Keratinocyte (primary cell): ENCODE measurements around the gene POLR3K. TPM values are rescaled to one million over a fixed set of nuclear protein-coding genes. Genes with fewer than 3 reads are reported as not detected.

Experiments used
- DNase-seq: peaks from one replicate; pipeline ENCODE4 v3.0.0-alpha.2; 2011; ENCODE audit warnings: low read depth, missing footprints, low spot score
- FAIRE-seq: peaks from 2 replicates; lab custom pipeline; 2011; peaks lifted over from hg19 to GRCh38; lab: Jason Lieb, UNC
- H2AFZ ChIP-seq: 2 replicates; pipeline ENCODE4 v1.6.0; 2012; ENCODE audit warnings: low read length, control low read depth, inconsistent platforms; ENCODE audit not compliant: control insufficient read depth
- H3K27ac ChIP-seq: 2 replicates; pipeline ENCODE4 v1.5.1; 2011; ENCODE audit warnings: low read length; ENCODE audit not compliant: control insufficient read depth, insufficient read depth
- H3K27me3 ChIP-seq: 3 replicates; pipeline ENCODE4 v1.6.0; 2011; ENCODE audit warnings: low read length; ENCODE audit not compliant: control insufficient read depth, insufficient read depth; ENCODE audit errors: extremely low read depth
- H3K36me3 ChIP-seq, 2 experiments: 2 replicates in 1 of 2; 3 replicates in 1 of 2; pipeline ENCODE4 v1.5.1; 2011; ENCODE audit warnings: low read length in 2 of 2, mild to moderate bottlenecking in 1 of 2; ENCODE audit not compliant: control insufficient read depth in 2 of 2, insufficient read depth in 2 of 2; ENCODE audit errors: extremely low read depth in 1 of 2
- H3K4me1 ChIP-seq: 3 replicates; pipeline ENCODE4 v1.5.1; 2011; ENCODE audit warnings: low read length; ENCODE audit not compliant: control insufficient read depth, insufficient read depth; ENCODE audit errors: extremely low read depth
- H3K4me2 ChIP-seq: 3 replicates; pipeline ENCODE4 v1.6.0; 2011; ENCODE audit warnings: low read depth, low read length; ENCODE audit not compliant: control insufficient read depth, insufficient read depth; ENCODE audit errors: extremely low read depth
- H3K4me3 ChIP-seq, 3 experiments: fragments of 200-600 bp in 1 of 3; sonication (generic) in 1 of 3; 2 replicates in 2 of 3; 3 replicates in 1 of 3; pipeline ENCODE4 v1.5.1; 2011 to 2016; ENCODE audit warnings: low read length in 3 of 3, mild to moderate bottlenecking in 3 of 3, control low read depth in 2 of 3, inconsistent platforms in 1 of 3, low read depth in 1 of 3, mixed read lengths in 1 of 3, mixed run types in 1 of 3, moderate library complexity in 1 of 3; ENCODE audit not compliant: control insufficient read depth in 2 of 3, insufficient read depth in 2 of 3; ENCODE audit errors: extremely low read depth in 1 of 3
- H3K79me2 ChIP-seq: 2 replicates; pipeline ENCODE4 v1.6.0; 2012; ENCODE audit warnings: low read length; ENCODE audit not compliant: control insufficient read depth, insufficient read depth
- H3K9ac ChIP-seq: 3 replicates; pipeline ENCODE4 v1.6.0; 2011; ENCODE audit warnings: low read length; ENCODE audit not compliant: control insufficient read depth, insufficient read depth; ENCODE audit errors: extremely low read depth
- H3K9me1 ChIP-seq: 3 replicates; pipeline ENCODE4 v1.6.0; 2011; ENCODE audit warnings: low read length; ENCODE audit not compliant: control insufficient read depth, insufficient read depth; ENCODE audit errors: extremely low read depth
- H3K9me3 ChIP-seq: 2 replicates; pipeline ENCODE4 v1.5.1; 2012; ENCODE audit warnings: low read depth, low read length; ENCODE audit not compliant: control insufficient read depth
- H4K20me1 ChIP-seq: 3 replicates; pipeline ENCODE4 v1.6.0; 2011; ENCODE audit warnings: low read length; ENCODE audit not compliant: control insufficient read depth, insufficient read depth; ENCODE audit errors: extremely low read depth
- CTCF ChIP-seq, 3 experiments: IDR thresholded peaks in 1 of 3; conservative IDR thresholded peaks in 1 of 3; optimal IDR thresholded peaks in 1 of 3; 2 replicates in 2 of 3; 3 replicates in 1 of 3; pipeline versions ENCODE3 to v1.5.1; 2011; ENCODE audit warnings: low read length in 3 of 3, mild to moderate bottlenecking in 3 of 3, moderate library complexity in 2 of 3, control low read depth in 1 of 3, inconsistent platforms in 1 of 3; ENCODE audit not compliant: insufficient read depth in 2 of 3; ENCODE audit errors: extremely low read depth in 1 of 3
- EZH2 ChIP-seq: IDR thresholded peaks from one replicate; pipeline ENCODE4 v1.6.1; 2012; ENCODE audit warnings: inconsistent platforms, mild to moderate bottlenecking, low read length, moderate library complexity
- dilution Hi-C: fragments of 300-500 bp; cut with MboI; formaldehyde crosslinking; loops from one replicate; pipeline ENCODE4 v1.7.0; 2020; ENCODE audit warnings: low sequenced_read_pairs; ENCODE audit not compliant: extremely low pct_ligation_motif_present
- polyA plus RNA-seq, 5 experiments: library from polyadenylated mRNA; depleted of rRNA in 3 of 5; stranded (reverse) in 3 of 5; stranded (forward) in 1 of 5; unstranded in 1 of 5; fragments of >200 nt; gene quantifications; 1 replicate in 1 of 5; 2 replicates in 3 of 5; 3 replicates in 1 of 5; pipeline versions ENCODE4 v1.2.1 to v1.2.3, GENCODE V29; 2011 to 2012; ENCODE audit warnings: missing spikeins in 2 of 5, low read depth in 1 of 5, low replicate concordance in 1 of 5

The POLR3K gene
- polyA plus RNA-seq, 1 donor (not counting 4 experiments of a cell fraction or from before 2014, with no cell fraction given): 23.2 TPM

GRCh38 chr16:42691-43090 lies 10.7 kb downstream of the POLR3K start:
- no peak overlapping the region for H3K9ac ChIP-seq
- H3K9me3 ChIP-seq: no peaks in the 10 kb centered on the region
- DNase-seq: no peak
- no peak overlapping the region for H3K27ac ChIP-seq
- no peaks in the 10 kb centered on the region for H4K20me1 ChIP-seq
- peaks cover 3% of the 10 kb centered on the region for H3K4me1 ChIP-seq
- no peaks in the 10 kb centered on the region for H3K27me3 ChIP-seq
- H2AFZ ChIP-seq: no peak overlapping the region
- no peak for FAIRE-seq
- dilution Hi-C loops: no loop called here
- TF ChIP-seq EZH2 (no peak), CTCF (optimal IDR thresholded peaks at IDR 0.05 in 1 of 3, IDR thresholded peaks at IDR 0.05 in 1 of 3, conservative IDR thresholded peaks at IDR 0.05 in 1 of 3; ENCODE audit: extremely low read depth in 1 of 3, insufficient read depth in 2 of 3, low read length in 3 of 3) (no peak)
- H3K4me3 ChIP-seq: no peak overlapping the region
- no peak overlapping the region for H3K4me2 ChIP-seq
- H3K79me2 ChIP-seq: peaks cover 2% of the 10 kb centered on the region
- no peaks in the 10 kb centered on the region for H3K9me1 ChIP-seq
- peaks cover 14 to 28% of the 10 kb centered on the region in 2 experiments for H3K36me3 ChIP-seq

GRCh38 chr16:42069-42457 lies 11.3 kb downstream of the POLR3K start:
- dilution Hi-C loops: no loop called here
- TF ChIP-seq EZH2: no peak
- no peak for TF ChIP-seq CTCF (optimal IDR thresholded peaks at IDR 0.05 in 1 of 3, IDR thresholded peaks at IDR 0.05 in 1 of 3, conservative IDR thresholded peaks at IDR 0.05 in 1 of 3; ENCODE audit: extremely low read depth in 1 of 3, insufficient read depth in 2 of 3, low read length in 3 of 3)
- H3K36me3 ChIP-seq: peaks cover 12 to 24% of the 10 kb centered on the region in 2 experiments

More at GRCh38 chr16:42069-42457, 11.3 kb downstream of the POLR3K start:
- no peak for DNase-seq
- no peak for FAIRE-seq
- no peaks in the 10 kb centered on the region for H3K9me3 ChIP-seq
- no peak overlapping the region for H3K27ac ChIP-seq
- H3K9ac ChIP-seq: no peak overlapping the region
- H3K79me2 ChIP-seq: no peaks in the 10 kb centered on the region
- no peaks in the 10 kb centered on the region for H3K9me1 ChIP-seq
- H3K4me3 ChIP-seq: no peak overlapping the region
- H3K4me2 ChIP-seq: no peak overlapping the region
- H3K4me1 ChIP-seq: peaks cover 3% of the 10 kb centered on the region
- no peaks in the 10 kb centered on the region for H3K27me3 ChIP-seq
- no peaks in the 10 kb centered on the region for H4K20me1 ChIP-seq
- no peak overlapping the region for H2AFZ ChIP-seq
